ENCODE results near the gene FEZF1.
"Not testable (repeated sequence)": the region's sequence is repeated elsewhere in the genome, so short reads cannot be mapped to it uniquely, and the experiment has no call there.

Gene FEZF1

DNA sequence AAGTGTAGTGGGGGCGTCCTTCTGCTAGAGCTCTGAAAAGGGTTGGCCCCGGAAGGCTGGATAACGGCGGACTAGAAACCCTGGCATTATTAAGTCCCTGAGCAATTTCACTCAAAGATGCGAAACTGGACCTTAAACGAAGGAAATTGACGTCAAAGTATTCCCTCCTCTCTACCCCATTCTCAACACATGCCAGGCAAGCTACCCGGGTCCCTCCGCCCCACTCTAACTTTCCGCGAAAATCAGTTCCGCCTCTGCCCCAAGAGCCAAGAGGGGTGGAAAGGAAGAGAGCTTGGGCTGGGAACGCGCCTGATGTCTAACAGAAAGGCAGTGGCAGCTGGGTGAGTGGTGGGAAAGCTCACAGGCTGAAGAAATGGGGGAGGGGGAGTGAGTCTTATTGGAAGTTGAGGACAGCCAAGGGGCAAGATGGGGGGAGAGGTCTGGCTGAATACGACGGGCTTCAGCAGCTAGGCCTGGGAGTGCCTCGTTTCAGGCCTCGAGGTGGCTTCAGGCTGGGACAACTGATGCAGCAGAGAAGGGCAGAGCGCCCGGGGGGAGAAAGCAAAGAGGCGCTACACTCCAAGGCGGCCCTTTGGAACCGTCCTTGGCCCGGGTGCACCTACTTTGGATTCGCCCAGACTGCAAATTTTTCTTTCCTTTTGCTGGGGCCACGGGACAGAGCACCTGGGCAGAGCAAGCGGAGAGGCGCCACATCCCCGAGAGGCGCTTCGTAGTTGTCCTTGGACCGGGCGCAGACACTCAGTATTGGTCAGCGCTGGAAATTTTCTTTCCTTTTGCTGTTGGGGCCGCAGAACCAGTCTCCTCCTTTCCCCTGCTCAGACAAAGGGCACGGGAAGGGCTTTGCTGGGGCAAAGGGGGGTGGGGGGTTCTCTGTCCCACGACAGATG lies 2.0 kb upstream of the FEZF1 start:
- DNase-seq = no peak

DNA sequence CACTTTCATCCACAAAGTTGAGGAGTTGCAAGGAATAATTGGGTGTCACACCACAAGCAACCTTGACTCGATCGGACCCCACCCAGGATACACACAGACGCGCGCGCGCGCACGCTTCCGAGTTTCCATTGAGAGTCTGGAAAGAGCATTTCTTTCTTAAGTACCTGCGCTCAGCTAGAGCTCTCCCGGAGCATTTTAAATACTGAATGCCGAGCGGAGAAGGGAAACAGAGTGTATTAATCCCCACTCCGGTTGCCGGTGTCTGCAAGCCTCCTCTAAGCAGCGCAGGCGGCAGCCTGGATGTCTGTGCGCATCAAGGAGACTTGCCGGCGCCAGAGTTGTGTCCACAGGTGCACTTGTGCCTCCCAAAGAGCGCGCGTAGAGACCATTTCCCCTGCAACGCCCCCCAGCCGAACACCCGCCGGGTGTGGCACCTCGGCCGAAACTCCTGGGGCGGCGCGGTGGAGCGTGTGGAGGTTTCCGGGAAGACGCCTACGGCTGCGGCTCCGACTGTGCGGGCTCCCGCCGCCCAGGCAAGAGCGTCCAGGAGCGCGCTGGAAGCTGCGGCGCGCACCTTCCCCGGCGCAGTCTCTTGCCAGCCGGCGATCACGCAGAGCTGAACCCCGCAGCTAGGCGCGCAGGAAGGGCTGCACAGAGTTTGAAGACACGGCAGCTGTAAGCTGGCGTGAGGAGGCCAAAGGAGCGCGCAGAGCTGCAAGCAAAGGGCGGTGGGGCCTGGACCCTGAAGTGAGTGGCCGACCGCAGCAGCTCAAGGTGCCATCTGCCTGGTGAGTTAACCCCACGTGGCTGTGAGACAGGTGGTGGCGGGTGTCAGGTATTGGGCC lies 1.1 kb upstream of the FEZF1 start:
- DNase-seq = no peak

DNA sequence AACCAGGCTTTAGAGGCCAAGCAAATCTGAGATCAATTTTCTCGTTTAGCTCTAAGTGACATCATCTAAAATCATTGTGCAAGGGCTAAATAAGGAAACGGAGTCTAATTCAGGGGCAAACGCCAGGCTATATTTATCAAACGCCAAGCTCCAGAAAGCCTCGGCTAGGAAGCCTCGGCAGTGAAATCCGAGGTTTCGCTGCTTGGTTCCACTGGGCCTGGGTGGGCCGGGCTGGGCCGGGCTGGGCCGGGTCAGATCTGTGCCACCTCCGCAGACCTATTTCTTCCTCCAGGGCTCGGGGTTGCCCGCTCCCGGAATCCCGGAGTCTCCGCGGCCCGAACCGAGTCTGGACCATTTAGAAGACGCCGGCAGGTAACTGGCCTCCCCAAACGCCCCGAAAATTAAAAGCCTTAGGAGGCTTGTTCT lies 459 bp upstream of the FEZF1 start:
- DNase-seq = no peak

DNA sequence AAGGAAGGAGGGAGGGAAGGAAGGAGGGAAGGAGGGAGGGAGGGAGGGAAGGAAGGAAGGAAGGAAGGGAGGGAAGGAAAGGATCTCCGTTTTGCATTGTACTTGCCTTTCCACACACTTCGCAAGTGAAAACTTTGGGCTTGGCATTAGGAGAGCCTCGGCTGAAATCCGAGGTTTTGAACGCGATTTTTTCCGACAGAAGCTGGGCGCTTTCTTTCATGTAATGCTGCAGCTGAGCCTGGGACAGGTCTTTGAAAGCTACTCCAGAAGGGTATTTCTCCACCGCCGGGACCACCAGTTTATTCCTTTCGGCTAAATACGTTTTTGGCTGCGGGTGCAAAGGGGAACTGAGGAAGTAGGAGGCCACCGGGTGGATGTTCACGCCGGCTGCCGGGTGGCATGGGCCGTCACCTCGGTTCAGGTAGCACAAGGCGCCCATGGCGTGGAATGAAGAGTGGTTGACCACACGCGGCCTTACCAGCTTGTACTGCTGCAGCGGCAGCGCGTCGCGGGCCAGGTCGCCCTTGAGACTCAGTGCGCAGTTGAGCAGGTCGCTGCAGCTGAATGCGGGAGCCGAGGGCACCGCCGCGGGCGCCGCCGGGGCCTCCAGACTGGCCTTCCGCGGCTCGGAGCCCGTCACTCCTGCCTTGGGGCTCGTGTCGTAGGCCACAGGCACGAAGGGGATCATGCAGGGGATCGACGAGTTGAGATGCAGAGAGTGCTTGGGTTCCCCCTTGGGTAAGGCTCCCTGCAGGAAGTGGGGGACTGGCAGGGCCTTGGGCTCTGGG lies 825 bp downstream of the FEZF1 start:
- no peak for DNase-seq

DNA sequence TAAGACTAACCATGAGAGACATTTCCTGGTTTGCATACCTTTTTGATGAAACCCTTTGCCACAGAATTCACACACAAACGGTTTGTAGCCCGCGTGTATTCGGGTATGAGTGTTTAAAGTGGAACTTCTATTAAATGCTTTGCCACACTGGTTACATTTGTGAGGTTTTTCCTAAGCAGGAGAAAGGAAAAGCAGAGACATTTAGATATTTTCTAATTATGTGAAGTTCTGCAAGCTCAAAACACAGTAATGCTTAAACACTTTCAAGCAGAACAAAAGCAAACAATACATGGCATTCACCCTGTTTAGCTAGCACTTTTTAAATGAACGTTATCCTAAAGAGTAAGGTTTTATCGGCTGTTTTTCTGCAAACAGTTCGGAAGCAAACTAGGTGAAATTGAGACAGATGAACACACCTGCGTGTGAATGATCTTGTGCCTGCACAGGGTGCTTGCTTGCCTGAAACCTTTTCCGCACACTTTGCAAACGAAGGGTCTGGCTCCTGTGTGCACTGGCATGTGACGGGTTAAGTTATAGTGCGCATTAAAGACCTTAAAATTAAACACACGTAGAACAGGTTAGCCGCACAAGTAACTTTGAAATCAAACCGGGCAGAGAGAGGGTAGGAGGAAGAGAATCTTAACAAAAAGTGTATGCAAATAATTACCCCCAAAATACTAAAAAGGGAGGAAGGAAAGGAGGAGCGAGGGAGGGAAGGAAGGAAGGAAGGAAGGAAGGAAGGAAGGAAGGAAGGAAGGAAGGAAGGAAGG lies 1.6 kb downstream of the FEZF1 start:
- DNase-seq = no peak

DNA sequence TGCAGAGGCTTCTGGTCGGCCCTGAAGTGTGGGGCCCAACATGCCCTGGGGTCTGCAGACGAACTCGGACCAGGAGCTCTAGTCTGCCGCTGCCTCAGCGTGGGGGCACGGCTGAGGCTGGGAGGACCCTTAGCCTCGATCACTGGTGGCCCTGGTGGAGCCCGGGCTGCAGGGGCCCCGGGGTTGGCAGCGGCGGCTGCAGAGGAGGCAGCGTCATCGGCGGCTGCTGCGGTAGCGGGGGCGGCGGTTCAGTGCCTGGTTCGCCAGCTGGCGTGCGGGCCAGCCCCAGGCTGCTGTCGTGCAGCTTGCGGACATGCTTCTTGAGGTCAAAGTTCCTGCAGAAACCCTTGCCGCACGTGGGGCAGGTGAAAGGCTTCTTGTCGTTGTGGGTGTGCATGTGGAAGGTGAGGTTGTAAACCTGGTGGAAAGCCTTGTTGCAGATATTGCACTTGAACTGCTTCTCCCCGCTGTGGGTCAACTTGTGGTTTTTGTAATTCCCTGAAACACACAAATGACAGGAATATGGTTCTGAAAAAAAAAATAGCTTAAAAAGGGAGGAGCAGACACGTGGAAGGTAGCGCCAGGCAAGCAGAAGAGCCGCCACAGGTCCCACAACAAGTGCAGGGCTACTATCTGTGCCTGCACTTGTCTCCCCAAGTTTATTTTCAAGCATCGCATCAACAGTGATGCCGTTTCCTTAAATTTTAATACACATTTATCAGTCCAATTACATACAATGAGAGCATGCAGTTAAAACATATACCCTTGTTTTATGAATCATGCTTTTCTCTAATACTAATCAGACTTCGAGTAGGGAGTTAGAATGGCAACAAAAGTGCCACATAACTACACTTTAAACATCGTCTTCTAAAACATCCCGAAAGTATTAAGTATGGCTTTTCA lies 2.4 kb downstream of the FEZF1 start:
- no peak for DNase-seq

DNA sequence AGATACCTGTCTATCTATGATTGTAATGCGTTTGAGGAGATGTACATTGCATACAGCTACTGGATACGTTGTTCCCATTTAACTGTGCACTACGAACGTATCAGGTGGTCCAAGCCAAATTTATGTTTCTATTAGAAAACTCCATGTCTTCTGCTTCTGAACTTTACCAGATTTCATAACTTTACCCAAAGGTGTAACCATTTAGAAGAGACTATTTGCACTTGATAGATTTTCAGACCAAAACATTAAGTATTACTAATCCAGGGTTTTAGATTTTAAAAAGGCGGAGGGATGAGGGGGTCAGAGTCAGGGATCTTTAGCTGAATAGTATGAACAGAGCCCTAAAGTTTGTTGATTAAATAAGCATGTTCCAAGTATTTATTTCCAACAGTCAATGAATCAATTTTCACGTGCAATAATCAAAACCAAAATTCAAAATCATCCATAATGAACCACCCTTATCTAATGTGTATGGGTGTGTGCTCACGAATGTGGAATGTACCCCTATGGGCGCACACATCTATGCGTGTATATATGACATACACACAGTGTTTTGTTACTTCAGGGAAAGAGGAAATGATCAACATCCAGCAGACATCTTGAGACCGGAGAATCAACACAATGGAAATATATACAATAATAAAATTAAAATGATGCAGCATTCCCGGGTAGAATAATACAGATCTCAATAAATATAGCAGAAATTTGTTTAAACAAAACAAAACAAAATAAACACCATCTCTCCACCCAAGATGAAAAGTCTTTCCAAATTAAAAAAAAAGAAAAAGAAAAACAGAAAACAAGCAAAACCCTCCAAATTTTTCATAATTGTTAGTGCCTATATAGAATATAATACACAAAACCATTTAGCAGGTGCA lies 3.4 kb downstream of the FEZF1 start:
- DNase-seq = no peak

DNA sequence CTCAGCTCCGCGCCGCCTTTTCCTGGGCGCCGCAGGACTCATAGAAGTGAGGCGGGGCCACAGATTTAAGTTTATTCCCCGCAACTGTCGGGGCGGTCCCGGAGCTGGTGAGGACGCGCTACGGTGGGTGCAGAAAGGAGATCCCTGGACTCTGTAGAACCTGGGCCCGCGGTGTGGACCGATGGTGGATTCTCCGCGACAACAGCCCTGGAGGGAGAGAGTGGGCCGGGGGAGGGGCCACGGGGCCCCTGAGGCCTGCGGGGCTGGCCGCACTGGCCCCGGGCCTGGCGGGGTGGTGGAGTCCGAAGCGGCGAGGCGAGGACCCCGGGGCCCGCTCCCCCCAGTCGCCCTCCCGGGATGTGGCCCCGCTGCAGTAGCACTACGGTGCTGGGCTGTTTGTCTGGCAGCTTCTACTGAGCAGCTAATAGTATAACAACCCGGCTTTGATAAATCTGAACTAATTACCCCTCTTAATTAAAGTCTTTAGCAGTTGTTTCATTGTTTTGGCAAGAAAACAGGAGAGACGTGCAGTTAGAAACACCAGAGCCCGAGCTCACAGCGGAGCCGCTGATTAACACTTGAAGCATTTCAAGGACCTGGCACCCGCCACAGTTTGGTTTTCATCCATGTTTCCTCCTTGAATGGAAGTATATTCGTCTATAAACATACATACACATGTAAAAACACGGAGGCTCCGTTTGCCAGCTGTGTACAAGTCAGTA lies 4.2 kb downstream of the FEZF1 start:
- DNase-seq = no peak

DNA sequence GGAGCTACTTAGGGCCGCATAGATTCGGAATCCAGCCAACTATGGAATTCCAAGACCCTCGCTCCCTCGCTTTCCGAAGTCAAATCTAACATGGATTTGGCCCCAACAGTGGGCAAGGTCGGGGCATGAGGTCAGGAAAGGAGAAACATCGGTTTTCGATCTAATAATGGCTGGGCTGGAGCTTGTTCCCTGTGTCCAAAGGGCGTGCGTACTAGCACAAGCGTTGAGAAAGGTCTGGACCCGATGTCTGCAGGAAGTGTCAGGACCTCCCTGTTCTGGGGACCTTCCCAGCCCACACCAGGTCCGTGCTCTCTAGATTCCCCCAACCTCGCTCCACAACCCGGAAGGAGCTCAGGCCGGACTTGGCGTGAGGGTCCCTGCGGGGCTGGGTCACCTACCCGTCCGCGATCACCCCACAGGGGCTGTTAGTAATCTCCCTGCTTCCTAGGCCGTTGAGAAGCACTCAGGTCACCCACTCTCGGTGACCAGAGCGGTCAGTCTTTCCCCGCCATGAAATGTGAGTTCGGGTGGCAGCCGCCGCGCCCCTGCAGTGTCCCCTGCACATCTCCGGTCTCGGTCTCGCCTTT lies 4.8 kb downstream of the FEZF1 start:
- no peak for DNase-seq

DNA sequence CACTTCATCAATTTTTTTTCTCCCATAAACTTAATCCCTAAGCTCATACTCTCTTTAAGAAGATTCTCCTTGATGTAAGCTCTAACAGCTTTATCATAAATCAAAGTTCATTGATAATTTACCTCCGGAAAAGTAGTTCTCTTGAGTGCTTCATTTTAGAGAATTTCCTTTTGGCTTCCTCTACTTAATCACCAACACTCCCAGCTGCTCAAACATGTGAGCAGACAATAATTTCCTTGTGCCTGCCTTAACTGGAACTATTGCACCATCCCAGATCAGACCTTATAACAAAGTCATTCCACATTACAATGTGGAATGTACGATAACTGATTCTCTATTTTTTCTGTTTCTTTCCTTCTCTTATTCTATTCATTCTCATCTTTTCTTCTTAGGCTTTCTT lies 5.9 kb downstream of the FEZF1 start:
- no peak for DNase-seq

DNA sequence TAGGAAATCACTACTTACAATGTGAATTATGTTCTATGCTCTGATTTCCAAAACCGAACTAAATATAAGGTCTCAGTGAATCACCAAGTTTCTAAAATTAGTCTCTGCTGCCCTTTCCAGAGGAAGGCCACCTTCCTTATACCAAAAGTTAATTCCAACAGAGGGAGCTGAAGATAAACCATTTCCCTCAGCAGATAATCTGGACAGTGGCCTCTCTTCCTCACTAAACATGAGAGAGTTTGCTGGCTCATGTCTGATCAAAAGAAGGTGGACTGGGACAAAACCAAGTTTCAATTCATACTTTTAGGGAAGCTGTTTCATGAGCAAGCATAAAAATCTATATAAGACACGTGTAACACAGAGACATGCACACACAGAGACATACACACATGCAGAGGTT lies 6.4 kb downstream of the FEZF1 start:
- DNase-seq = no peak

DNA sequence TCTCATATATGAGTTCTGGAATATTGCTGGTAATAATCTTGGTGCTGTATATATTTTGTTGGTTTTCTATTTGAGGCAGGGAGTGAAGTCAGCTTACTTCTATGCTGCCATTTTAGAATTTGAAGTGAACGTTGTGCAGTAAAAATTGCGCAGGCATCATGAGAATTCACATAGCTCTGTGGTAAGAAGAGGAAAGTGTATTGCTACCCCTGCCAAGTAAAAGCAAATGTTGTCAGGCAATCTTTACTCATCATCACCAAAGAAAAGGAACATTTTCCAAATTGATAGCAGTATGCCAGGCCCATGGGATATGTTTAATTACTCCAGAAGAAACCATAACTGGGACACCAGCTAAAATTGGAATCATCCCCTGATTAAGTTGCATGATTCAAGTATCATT lies 13.4 kb downstream of the FEZF1 start:
- DNase-seq = no peak

DNA sequence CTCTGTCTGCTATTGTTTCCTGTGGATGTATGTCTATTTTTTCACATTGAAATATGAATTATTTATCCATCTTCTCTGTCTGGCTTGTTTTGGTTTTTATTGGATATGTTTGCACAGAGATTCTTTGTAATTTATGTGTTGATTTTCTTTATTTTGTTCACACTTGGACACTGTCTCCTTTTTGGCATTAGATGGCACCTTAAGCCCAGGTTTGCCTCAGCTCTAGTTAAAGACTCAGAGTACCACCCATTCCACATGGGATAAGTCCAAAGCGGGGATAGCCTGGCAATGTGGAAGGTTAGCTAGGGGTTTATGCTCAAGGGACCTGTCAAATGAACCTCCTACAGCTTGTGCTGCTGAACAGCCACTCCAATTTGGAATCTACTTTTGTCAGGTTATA lies 14.1 kb downstream of the FEZF1 start:
- no peak for DNase-seq

DNA sequence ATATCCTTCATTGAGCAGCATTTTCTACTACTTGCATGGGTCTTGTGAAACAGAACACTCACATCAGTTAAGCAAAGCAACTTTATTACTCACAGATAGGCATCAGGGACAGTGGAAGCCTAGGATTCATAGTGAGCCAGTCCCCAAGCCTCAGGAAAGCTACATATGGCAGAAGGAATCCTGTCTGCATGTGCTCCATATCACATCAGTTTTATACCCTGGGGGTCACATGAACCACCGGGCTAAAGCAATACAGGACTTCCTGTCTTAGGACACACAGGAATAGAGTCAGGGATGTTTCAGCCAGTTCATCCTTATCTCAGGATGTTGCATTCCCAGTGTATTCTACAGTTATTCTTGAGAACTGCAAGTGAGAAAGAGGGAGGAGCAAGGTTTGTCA lies 15.1 kb downstream of the FEZF1 start:
- no peak for DNase-seq

DNA sequence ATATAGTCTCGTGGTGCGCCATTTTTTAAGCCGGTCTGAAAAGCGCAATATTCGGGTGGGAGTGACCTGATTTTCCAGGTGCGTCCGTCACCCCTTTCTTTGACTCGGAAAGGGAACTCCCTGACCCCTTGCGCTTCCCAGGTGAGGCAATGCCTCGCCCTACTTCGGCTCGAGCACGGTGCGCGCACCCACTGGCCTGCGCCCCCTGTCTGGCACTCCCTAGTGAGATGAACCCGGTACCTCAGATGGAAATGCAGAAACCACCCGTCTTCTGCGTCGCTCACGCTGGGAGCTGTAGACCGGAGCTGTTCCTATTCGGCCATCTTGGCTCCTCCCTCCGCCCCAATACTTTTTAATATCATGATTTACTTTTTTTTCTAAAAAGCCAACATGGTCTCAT lies 19.9 kb downstream of the FEZF1 start:
- DNase-seq = not testable (repeated sequence)

DNA sequence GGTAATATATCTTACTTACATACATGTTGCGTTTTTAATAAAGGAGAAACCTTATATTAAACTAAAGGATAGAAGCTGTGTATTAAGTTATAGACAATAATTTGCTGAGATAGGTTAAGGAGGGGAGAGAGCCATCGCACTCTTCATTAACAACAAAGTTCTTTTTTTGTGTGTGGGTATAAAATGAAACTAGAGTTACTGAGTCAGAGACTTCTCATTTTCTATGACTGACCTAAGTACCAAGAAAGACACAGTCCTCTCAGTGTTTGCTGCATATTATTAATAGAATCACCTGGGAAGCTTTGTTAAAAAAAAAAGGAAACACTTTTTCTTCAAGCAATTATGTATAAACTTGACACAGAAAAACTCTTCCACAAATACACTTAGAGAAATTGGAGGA lies 31.4 kb downstream of the FEZF1 start:
- DNase-seq = no peak

DNA sequence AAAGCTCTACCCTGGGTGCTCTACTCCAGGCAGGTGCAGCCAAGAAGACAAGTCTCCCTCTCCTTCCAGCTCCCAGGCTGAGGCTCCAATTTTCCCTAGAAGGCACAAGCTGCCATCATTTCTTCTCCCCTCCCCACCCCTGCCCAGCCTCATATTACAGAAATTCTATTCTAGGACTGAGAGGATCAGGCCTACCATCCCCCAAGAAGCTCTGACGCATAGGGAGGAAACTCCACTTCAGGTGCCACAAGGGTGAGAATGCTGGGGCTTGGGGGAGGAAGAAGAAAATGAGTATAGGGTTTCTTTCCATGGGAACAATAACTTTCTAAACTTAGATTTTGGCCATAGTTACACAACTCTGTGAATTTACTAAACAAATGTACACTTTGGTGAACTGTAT lies 35.3 kb downstream of the FEZF1 start:
- DNase-seq = no peak

DNA sequence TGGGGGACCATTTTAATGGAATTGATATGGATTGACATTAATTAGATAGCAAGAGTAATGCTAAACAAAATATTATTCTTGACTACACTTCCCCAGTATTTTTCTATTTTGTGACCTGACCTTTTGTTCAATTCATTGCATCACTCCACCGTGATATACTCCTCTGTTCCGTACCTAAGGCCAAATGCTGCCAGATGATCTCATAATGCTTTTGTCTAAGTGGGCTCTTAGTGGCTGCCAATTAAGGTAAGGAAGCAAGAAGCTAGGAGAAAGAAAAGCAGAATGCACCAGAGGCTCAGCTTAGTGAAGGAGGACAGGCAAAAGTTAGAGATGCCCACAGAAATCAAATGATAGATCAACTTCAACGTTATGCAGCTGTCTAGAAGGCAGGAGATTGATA lies 36.4 kb downstream of the FEZF1 start:
- no peak for DNase-seq

DNA sequence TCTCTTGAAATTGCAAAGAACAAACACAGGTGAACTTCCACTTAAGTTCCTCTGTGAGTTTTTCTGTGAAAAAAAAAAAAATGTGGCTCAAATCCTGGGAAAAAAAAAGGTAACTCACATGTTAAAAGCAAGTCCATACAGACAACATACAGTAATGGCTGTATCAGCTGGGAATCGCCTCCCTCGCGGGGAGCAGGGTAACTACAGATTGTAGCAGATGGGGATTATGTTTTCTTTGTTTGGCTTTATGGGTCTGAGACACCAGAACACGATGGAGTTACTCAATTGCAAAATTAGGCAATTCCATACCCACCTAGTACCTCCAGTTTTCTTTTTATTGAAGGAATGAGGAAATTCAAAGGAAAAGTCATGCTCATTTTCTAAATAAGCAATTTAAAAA lies 42.3 kb downstream of the FEZF1 start:
- no peak for DNase-seq

All from CD4-positive, alpha-beta T cell treated with Interleukin-21 for 1 hour (primary cell).